ENCODE results near the gene DDX28. TPM values are rescaled to one million over a fixed set of nuclear protein-coding genes. Genes with fewer than 3 reads are reported as not detected.
"Not testable (repeated sequence)": the region's sequence is repeated elsewhere in the genome, so short reads cannot be mapped to it uniquely, and the experiment has no call there.

DDX28 gene
- total RNA-seq, 2 experiments from 2014 or later: 14.8 to 20.8 TPM

GRCh38 chr16:67987460-67988160 lies 35.4 kb downstream of the DDX28 start:
- no peaks in the 10 kb centered on the region for H3K9me3 Mint-ChIP-seq (ENCODE audit: low read depth)
- no peaks in the 10 kb centered on the region for H3K36me3 Mint-ChIP-seq
- ATAC-seq (no peak), DNase-seq (no peak)
- no peak overlapping the region for H3K4me3 Mint-ChIP-seq
- no peaks in the 10 kb centered on the region for H3K27me3 Mint-ChIP-seq
- H3K4me1 Mint-ChIP-seq: peaks cover 29% of the 10 kb centered on the region
- CTCF ChIA-PET: interaction anchor here (0.7 to 3.8 kb wide), 5 partner anchors 18 to 466 kb away, joined by 3 to 17 read pairs (median 3); no protein-coding TSS in a partner anchor
- H3K27ac Mint-ChIP-seq: no peak overlapping the region

DNA sequence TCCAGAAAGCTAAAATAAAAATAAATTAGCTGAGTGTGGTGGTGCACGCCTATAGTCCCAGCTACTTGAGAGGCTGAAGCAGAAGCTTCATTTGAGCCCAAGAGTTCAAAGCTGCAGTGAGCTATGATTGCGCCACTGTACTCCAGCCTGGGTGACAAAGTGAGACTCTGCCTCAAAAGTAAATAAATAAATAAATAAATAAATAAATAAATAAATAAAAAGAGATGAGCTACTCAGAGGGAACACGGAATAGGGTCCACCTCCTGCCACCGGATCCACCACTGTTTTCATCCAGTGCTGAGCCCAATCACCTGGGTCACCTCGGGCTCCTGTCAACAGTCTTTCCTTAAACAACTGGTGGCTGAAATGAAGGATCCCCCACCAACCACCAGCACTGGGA lies 36.1 kb downstream of the DDX28 start:
- DNase-seq (no peak), ATAC-seq (no peak)
- no peaks in the 10 kb centered on the region for H3K36me3 Mint-ChIP-seq
- no peak overlapping the region for H3K4me3 Mint-ChIP-seq
- no peaks in the 10 kb centered on the region for H3K9me3 Mint-ChIP-seq (ENCODE audit: low read depth)
- H3K4me1 Mint-ChIP-seq: peaks cover 25% of the 10 kb centered on the region
- no peak overlapping the region for H3K27ac Mint-ChIP-seq
- H3K27me3 Mint-ChIP-seq: no peaks in the 10 kb centered on the region
- CTCF ChIA-PET: interaction anchor here (0.9 to 3.8 kb wide), 5 partner anchors 19 to 466 kb away, joined by 3 to 17 read pairs (median 3); no protein-coding TSS in a partner anchor

DNA sequence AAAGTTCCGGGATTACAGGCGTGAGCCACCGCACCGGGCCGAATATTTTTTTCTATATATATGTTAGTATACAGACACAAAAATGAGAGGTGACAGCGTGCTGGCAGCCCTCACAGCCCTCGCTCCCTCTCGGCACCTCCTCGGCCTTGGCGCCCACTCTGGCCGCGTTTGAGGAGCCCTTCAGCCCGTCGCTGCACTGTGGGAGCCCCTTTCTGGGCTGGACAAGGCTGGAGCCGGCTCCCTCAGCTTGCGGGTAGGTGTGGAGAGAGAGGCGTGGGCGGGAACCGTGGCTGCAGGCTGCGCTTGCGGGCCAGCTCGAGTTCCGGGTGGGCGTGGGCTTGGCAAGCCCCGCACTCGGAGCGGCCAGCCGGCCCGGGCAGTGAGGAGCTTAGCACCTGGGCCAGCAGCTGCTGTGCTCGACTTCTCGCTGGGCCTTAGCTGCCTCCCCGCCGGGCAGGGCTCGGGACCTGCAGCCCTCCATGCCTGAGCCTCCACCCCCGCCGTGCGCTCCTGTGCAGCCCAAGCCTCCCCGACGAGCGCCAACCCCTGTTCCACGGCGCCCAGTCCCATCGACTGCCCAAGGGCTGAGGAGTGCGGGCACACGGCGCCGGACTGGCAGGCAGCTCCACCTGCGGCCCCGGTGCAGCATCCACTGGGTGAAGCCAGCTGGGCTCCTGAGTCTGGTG lies 40.9 kb downstream of the DDX28 start:
- CTCF ChIA-PET: interaction anchor here (1.2 to 1.8 kb wide), 2 partner anchors 16 to 166 kb away, joined by 4 read pairs; no protein-coding TSS in a partner anchor
- ATAC-seq (no peak), DNase-seq (no peak)
- H3K27me3 Mint-ChIP-seq: peaks cover 7% of the 10 kb centered on the region
- no peaks in the 10 kb centered on the region for H3K9me3 Mint-ChIP-seq (ENCODE audit: low read depth)
- H3K27ac Mint-ChIP-seq: no peak overlapping the region
- no peaks in the 10 kb centered on the region for H3K36me3 Mint-ChIP-seq
- H3K4me3 Mint-ChIP-seq: no peak overlapping the region
- H3K4me1 Mint-ChIP-seq: peaks cover 22% of the 10 kb centered on the region

- H3K36me3 Mint-ChIP-seq: no peaks in the 10 kb centered on the region
- CTCF ChIA-PET: interaction anchor here (1.1 to 1.8 kb wide), 3 partner anchors 43 to 164 kb away, joined by 3 to 5 read pairs (median 4); partner anchors contain the start of genes DDX28 and DUS2
- no peak for ATAC-seq
These were observed 42.9 kb downstream of the DDX28 start, which contains the start of gene DPEP3 for GRCh38 chr16:67979955-67980678. TSS of gene DPEP3 (minus strand) at chr16:67980499. CDS start at chr16:67980380, 119 bp downstream.

GRCh38 chr16:67977469-67978227 lies 45.4 kb downstream of the DDX28 start:
- Mint-ChIP-seq H3K27ac (no peak overlapping the region), H3K4me3 (no peak overlapping the region), H3K9me3 (ENCODE audit: low read depth) (no peaks in the 10 kb centered on the region), H3K36me3 (no peaks in the 10 kb centered on the region), H3K27me3 (peaks cover 12% of the 10 kb centered on the region), H3K4me1 (peaks cover 10% of the 10 kb centered on the region)
- CTCF ChIA-PET: interaction anchor here (1.6 kb wide), 1 partner anchor 63 kb away, joined by 8 read pairs; no protein-coding TSS in a partner anchor
- no peak for DNase-seq
- no peak for ATAC-seq

More at GRCh38 chr16:67979955-67980678, 42.9 kb downstream of the DDX28 start, which contains the start of gene DPEP3:
- H3K27me3 Mint-ChIP-seq: peaks cover 8% of the 10 kb centered on the region
- no peak within 1 kb of the TSS for H3K27ac Mint-ChIP-seq
- peaks cover 29% of the 10 kb centered on the region for H3K4me1 Mint-ChIP-seq
- DNase-seq: no peak
- no peaks in the 10 kb centered on the region for H3K9me3 Mint-ChIP-seq (ENCODE audit: low read depth)
- H3K4me3 Mint-ChIP-seq: no peak within 1 kb of the TSS

DNA sequence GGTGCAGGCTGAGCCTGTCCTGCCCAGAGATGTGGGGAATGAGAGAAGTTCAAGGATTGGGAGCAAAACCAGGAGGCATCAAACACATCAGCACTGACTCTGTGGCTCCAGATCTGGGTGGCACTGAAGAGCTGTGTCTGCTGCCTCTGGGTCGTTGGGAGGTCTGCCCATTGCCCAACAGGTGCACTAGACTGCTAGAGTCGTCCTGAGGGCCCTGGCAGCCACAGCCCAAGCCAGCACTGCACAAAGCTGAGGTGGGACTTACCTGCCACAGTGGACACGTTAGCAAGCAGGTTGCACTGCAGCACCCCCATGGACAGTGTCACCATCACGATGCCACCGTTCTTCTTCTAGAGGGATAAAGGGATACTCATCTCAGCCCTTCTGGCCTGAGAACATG lies 46.0 kb downstream of the DDX28 start:
- DNase-seq (no peak), ATAC-seq (no peak)
- Mint-ChIP-seq H3K9me3 (ENCODE audit: low read depth) (no peaks in the 10 kb centered on the region), H3K4me3 (no peak overlapping the region), H3K27me3 (peaks cover 12% of the 10 kb centered on the region), H3K27ac (no peak overlapping the region), H3K36me3 (no peaks in the 10 kb centered on the region), H3K4me1 (peaks cover 10% of the 10 kb centered on the region)
- CTCF ChIA-PET: interaction anchor here (1.4 to 1.6 kb wide), 2 partner anchors 16 to 64 kb away, joined by 3 to 8 read pairs; no protein-coding TSS in a partner anchor

- ATAC-seq: no peak
- DNase-seq: no peak
- Mint-ChIP-seq H3K4me3 (no peak overlapping the region), H3K36me3 (no peaks in the 10 kb centered on the region), H3K27ac (no peak overlapping the region), H3K4me1 (peaks cover 10% of the 10 kb centered on the region), H3K9me3 (ENCODE audit: low read depth) (no peaks in the 10 kb centered on the region), H3K27me3 (peaks cover 12% of the 10 kb centered on the region)
- CTCF ChIA-PET: interaction anchor here (1.4 kb wide), 1 partner anchor 16 kb away, joined by 3 read pairs; no protein-coding TSS in a partner anchor
These were observed 46.8 kb downstream of the DDX28 start for GRCh38 chr16:67976205-67976604.

GRCh38 chr16:67975321-67976105 lies 47.5 kb downstream of the DDX28 start:
- H3K27ac Mint-ChIP-seq: no peak overlapping the region
- H3K27me3 Mint-ChIP-seq: peaks cover 12% of the 10 kb centered on the region
- ATAC-seq: no peak
- no peak overlapping the region for H3K4me3 Mint-ChIP-seq
- no peaks in the 10 kb centered on the region for H3K9me3 Mint-ChIP-seq (ENCODE audit: low read depth)
- DNase-seq: no peak
- CTCF ChIA-PET: interaction anchor here (0.6 to 1.4 kb wide), 2 partner anchors 17 to 129 kb away, joined by 3 read pairs; no protein-coding TSS in a partner anchor
- peaks cover 10% of the 10 kb centered on the region for H3K4me1 Mint-ChIP-seq
- H3K36me3 Mint-ChIP-seq: no peaks in the 10 kb centered on the region

DNA sequence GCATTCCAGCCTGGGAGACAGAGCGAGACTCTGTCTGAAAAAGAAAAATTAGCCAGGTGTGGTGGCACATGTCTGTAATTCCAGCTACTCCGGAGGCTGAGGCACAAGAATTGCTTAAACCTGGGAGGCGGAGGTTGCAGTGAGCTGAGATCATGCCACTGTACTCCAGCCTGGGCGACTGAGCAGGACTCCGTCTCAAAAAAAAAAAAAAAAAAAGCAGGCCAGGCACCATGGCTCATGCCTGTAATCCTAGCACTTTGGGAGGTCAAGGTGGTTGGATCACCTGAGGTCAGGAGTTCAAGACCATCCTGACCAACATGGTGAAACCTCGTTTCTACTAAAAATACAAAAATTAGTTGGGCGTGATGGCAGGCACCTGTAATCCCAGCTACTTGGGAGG lies 50.7 kb downstream of the DDX28 start:
- not testable (repeated sequence) for H3K27me3 Mint-ChIP-seq; H3K4me3 Mint-ChIP-seq; H3K9me3 Mint-ChIP-seq (ENCODE audit: low read depth); DNase-seq; H3K27ac Mint-ChIP-seq; H3K36me3 Mint-ChIP-seq; ATAC-seq
- CTCF ChIA-PET: interaction anchor here (2.3 kb wide), 1 partner anchor 68 kb away, joined by 7 read pairs; no protein-coding TSS in a partner anchor
- H3K4me1 Mint-ChIP-seq: peaks cover 18% of the 10 kb centered on the region

GRCh38 chr16:67971111-67971510 lies 51.9 kb downstream of the DDX28 start:
- Mint-ChIP-seq H3K27me3 (peaks cover 4% of the 10 kb centered on the region), H3K9me3 (ENCODE audit: low read depth) (no peaks in the 10 kb centered on the region), H3K4me1 (peaks cover 28% of the 10 kb centered on the region), H3K27ac (no peak overlapping the region), H3K36me3 (no peaks in the 10 kb centered on the region), H3K4me3 (no peak overlapping the region)
- no peak for DNase-seq
- CTCF ChIA-PET: interaction anchor here (0.9 to 2.3 kb wide), 3 partner anchors 27 to 114 kb away, joined by 3 to 7 read pairs (median 3); no protein-coding TSS in a partner anchor
- ATAC-seq: no peak
